Kidney (tissue), 14 donors: ENCODE results near the gene TCF4. TPM values are rescaled to one million over a fixed set of nuclear protein-coding genes. Genes with fewer than 3 reads are reported as not detected.

Experiments
- DNase-seq, 5 donors: peaks; one replicate each; pipeline ENCODE4 v3.0.0-alpha.2; 2013 to 2020
- FAIRE-seq: peaks from 2 replicates; lab custom pipeline; 2012; peaks lifted over from hg19 to GRCh38; lab: Jason Lieb, UNC
- H3K27ac ChIP-seq, 2 donors: one replicate each; pipeline ENCODE4 v1.7.0; 2013; ENCODE audit warnings: low read depth in 2 of 2, low read length in 2 of 2, inconsistent platforms in 1 of 2
- H3K27me3 ChIP-seq: one replicate; pipeline ENCODE4 v1.7.1; 2013; ENCODE audit warnings: low read length, inconsistent platforms; ENCODE audit not compliant: control insufficient read depth, insufficient read depth
- H3K36me3 ChIP-seq, 3 donors: one replicate each; pipeline versions ENCODE4 v1.7.0 to v1.7.1; 2013; ENCODE audit warnings: low read length in 3 of 3, control low read depth in 1 of 3, inconsistent platforms in 1 of 3; ENCODE audit not compliant: insufficient read depth in 3 of 3, control insufficient read depth in 2 of 3
- H3K4me1 ChIP-seq, 3 donors: one replicate each; pipeline versions ENCODE4 v1.7.0 to v1.7.1; 2013; ENCODE audit warnings: low read length in 3 of 3, inconsistent platforms in 1 of 3, low read depth in 1 of 3; ENCODE audit not compliant: control insufficient read depth in 2 of 3, insufficient read depth in 2 of 3
- H3K4me3 ChIP-seq, 3 donors: one replicate each; pipeline versions ENCODE4 v1.7.0 to v1.8.1; 2013; ENCODE audit warnings: low read length in 3 of 3, control low read depth in 1 of 3, inconsistent platforms in 1 of 3
- H3K9ac ChIP-seq, 3 donors: one replicate each; pipeline versions ENCODE4 v1.7.0 to v1.7.1; 2013; ENCODE audit warnings: low read length in 3 of 3, control low read depth in 1 of 3, inconsistent platforms in 1 of 3
- H3K9me3 ChIP-seq, 3 donors: one replicate each; pipeline versions ENCODE4 v1.7.0 to v1.7.1; 2013; ENCODE audit warnings: low read length in 3 of 3, control low read depth in 1 of 3, inconsistent platforms in 1 of 3; ENCODE audit not compliant: control insufficient read depth in 2 of 3, insufficient read depth in 1 of 3
- intact Hi-C: fragments of 100-400 bp; cut with DNase I; formaldehyde crosslinking; loops from one replicate; pipeline ENCODE4 v1.11.1; 2022
- polyA plus RNA-seq: library from polyadenylated mRNA; stranded (reverse); fragments of 350-450 nt; fragmentation: Illumina TruSeq; extraction: RNeasy Lipid Tissue Mini Kit (QIAGEN cat#74804); gene quantifications from one replicate; pipeline ENCODE4 v1.2.3, GENCODE V29; 2014; ENCODE audit warnings: low read depth, low replicate concordance; ENCODE audit not compliant: insufficient read depth
- total RNA-seq: library from RNA; stranded (reverse); fragmentation: NEBNext Ultra II Directional; extraction: Animal tissue kit (Norgen Biotek cat#: 25700); gene quantifications from one replicate; pipeline ENCODE4 v1.2.1, GENCODE V29; 2021
- TF ChIP-seq, protein P1 (sequence below): IDR thresholded peaks from 3 replicates; pipeline ENCODE4 v1.5.1; 2012; ENCODE audit warnings: mild to moderate bottlenecking, moderate library complexity, borderline replicate concordance; ENCODE audit not compliant: insufficient read depth; ENCODE audit errors: extremely low read depth
- donor health status: control.
- donor health status: control.
- donor health status: control.
- donor health status: control.
- donor health status: control.
- donor health status: DM: yes; HTN: yes; CAD: no.
- donor health status: Normal renal cell carcinoma (clear cell type).

Gene TCF4
- total and polyA plus RNA-seq, 2 donors from 2014 or later: 4.4 to 60.3 TPM

GRCh38 chr18:55483266-55483871 is 104.6 kb downstream of the TCF4 start:
- Histone ChIP-seq H3K27me3 (no peaks in the 10 kb centered on the region), H3K9ac (no peak overlapping the region), H3K9me3 (no peaks in the 10 kb centered on the region), H3K4me3 (no peak overlapping the region), H3K36me3 (no peaks in the 10 kb centered on the region), H3K4me1 (no peaks in the 10 kb centered on the region), H3K27ac (no peak overlapping the region)
- TF ChIP-seq, protein P1, sequence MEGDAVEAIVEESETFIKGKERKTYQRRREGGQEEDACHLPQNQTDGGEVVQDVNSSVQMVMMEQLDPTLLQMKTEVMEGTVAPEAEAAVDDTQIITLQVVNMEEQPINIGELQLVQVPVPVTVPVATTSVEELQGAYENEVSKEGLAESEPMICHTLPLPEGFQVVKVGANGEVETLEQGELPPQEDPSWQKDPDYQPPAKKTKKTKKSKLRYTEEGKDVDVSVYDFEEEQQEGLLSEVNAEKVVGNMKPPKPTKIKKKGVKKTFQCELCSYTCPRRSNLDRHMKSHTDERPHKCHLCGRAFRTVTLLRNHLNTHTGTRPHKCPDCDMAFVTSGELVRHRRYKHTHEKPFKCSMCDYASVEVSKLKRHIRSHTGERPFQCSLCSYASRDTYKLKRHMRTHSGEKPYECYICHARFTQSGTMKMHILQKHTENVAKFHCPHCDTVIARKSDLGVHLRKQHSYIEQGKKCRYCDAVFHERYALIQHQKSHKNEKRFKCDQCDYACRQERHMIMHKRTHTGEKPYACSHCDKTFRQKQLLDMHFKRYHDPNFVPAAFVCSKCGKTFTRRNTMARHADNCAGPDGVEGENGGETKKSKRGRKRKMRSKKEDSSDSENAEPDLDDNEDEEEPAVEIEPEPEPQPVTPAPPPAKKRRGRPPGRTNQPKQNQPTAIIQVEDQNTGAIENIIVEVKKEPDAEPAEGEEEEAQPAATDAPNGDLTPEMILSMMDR: no peak
- intact Hi-C loops: no loop called here
- DNase-seq: no peak
- FAIRE-seq: no peak

- intact Hi-C loops: no loop called here
- no peaks in the 10 kb centered on the region for H3K9me3 ChIP-seq
Observed at GRCh38 chr18:55479656-55480420, 108.2 kb downstream of the TCF4 start.

DNA sequence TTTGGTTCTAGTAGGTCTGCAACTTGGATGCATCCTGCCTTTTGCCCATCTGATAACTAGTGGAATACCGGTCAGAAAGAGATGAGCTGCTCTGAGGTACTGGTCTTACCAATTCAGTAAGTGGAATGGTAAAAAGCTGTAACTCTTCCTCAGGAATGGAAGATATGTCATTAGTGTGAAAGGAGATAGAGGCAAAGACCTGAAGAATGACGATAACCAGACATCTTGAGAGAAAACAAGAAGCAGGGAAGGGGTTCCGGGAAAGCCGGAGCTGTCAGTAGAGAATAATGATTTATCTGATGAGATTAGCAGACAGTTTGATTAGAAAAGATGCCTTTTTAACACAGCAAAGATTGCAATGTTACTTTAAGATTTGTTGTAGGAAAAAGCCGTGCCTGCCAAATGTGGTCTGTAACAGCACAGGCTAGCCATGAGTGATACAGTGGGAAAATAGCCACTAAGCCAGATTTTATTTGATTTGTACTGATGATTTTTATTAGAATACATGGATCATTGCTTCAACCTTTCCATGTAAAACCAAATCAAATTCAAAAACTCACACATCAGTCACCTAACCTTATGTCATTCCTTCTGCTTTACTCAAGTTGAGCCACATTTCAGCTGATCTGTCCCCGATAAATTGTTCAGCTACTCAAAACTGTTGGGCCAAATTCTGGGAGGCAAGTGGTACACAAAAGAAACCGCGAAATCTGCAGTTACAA is 110.0 kb downstream of the TCF4 start:
- Histone ChIP-seq H3K9me3 (no peaks in the 10 kb centered on the region), H3K4me1 (peaks cover 0 to 2% (median 2%) of the 10 kb centered on the region in 3 donors), H3K9ac (peak overlapping the region; percentile 5 to 49 (median 15)), H3K27me3 (no peaks in the 10 kb centered on the region), H3K36me3 (no peaks in the 10 kb centered on the region), H3K27ac (peak overlapping the region; percentile 29 to 87), H3K4me3 (peak overlapping the region; percentile 48 to 89 (median 64))
- intact Hi-C loops: no loop called here
- FAIRE-seq (no peak), DNase-seq (peak in 1 of 5 donors; percentile 63)
- TF ChIP-seq, protein P1: no peak

More at GRCh38 chr18:55479656-55480420, 108.2 kb downstream of the TCF4 start:
- H3K27me3 ChIP-seq: no peaks in the 10 kb centered on the region
- H3K4me1 ChIP-seq: peaks cover 0 to 2% (median 2%) of the 10 kb centered on the region in 3 donors
- TF ChIP-seq, protein P1: no peak
- H3K36me3 ChIP-seq: no peaks in the 10 kb centered on the region
- FAIRE-seq (no peak), DNase-seq (no peak)
- H3K4me3 ChIP-seq: no peak overlapping the region
- H3K27ac ChIP-seq: no peak overlapping the region
- H3K9ac ChIP-seq: no peak overlapping the region
